H9 (cell line): ENCODE data around the gene CCDC134. TPM values are rescaled to one million over a fixed set of nuclear protein-coding genes. Genes with fewer than 3 reads are reported as not detected.

Experiments used
- DNase-seq: peaks from one replicate; pipeline ENCODE4 v3.0.0-alpha.2; 2017
- H2AFZ ChIP-seq: one replicate; pipeline ENCODE4 v1.6.1; 2013; ENCODE audit warnings: mild to moderate bottlenecking, low read length, control low read depth, moderate library complexity
- H2AK5ac ChIP-seq: 2 replicates; pipeline ENCODE4 v1.6.1; 2013; ENCODE audit warnings: low read length, control low read depth, mixed read lengths; ENCODE audit not compliant: insufficient read length
- H2BK120ac ChIP-seq: one replicate; pipeline ENCODE4 v1.6.1; 2013; ENCODE audit warnings: low read depth, mild to moderate bottlenecking, low read length, control low read depth, inconsistent platforms; ENCODE audit not compliant: poor library complexity, severe bottlenecking
- H2BK12ac ChIP-seq: 2 replicates; pipeline ENCODE4 v1.6.1; 2013; ENCODE audit warnings: low read length, control low read depth, mixed read lengths, low read depth; ENCODE audit not compliant: insufficient read length
- H2BK15ac ChIP-seq: 2 replicates; pipeline ENCODE4 v1.6.1; 2013; ENCODE audit warnings: low read depth, low read length, control low read depth
- H2BK20ac ChIP-seq: one replicate; pipeline ENCODE4 v1.6.1; 2013; ENCODE audit warnings: low read depth, mild to moderate bottlenecking, low read length, control low read depth, inconsistent platforms; ENCODE audit not compliant: poor library complexity, severe bottlenecking
- H2BK5ac ChIP-seq: 2 replicates; pipeline ENCODE4 v1.6.1; 2013; ENCODE audit warnings: low read length, control low read depth, mixed read lengths; ENCODE audit not compliant: insufficient read length
- H3K14ac ChIP-seq: 2 replicates; pipeline ENCODE4 v1.6.1; 2013; ENCODE audit warnings: low read length, control low read depth; ENCODE audit not compliant: insufficient read depth
- H3K18ac ChIP-seq: 2 replicates; pipeline ENCODE4 v1.6.1; 2013; ENCODE audit warnings: low read depth, mild to moderate bottlenecking, mixed read lengths, low read length, control low read depth; ENCODE audit not compliant: insufficient read length
- H3K23ac ChIP-seq: 2 replicates; pipeline ENCODE4 v1.6.1; 2013; ENCODE audit warnings: low read length, control low read depth, mixed read lengths, low read depth; ENCODE audit not compliant: insufficient read length
- H3K23me2 ChIP-seq: 2 replicates; pipeline ENCODE4 v1.6.1; 2013; ENCODE audit warnings: low read depth, mild to moderate bottlenecking, mixed read lengths, low read length, control low read depth; ENCODE audit not compliant: insufficient read length, poor library complexity, severe bottlenecking
- H3K27ac ChIP-seq: 2 replicates; pipeline ENCODE4 v1.5.1; 2013; ENCODE audit warnings: low read length, control low read depth, mixed read lengths, low read depth; ENCODE audit not compliant: insufficient read length
- H3K27me3 ChIP-seq: 2 replicates; pipeline ENCODE4 v1.6.1; 2013; ENCODE audit warnings: low read length, control low read depth, inconsistent platforms; ENCODE audit not compliant: insufficient read depth
- H3K4ac ChIP-seq: 2 replicates; pipeline ENCODE4 v1.6.1; 2013; ENCODE audit warnings: low read depth, mild to moderate bottlenecking, control low read depth, inconsistent platforms, low read length, moderate library complexity
- H3K4me1 ChIP-seq: 2 replicates; pipeline ENCODE4 v1.6.1; 2013; ENCODE audit warnings: low read length, control low read depth, inconsistent platforms; ENCODE audit not compliant: insufficient read depth
- H3K4me2 ChIP-seq: 2 replicates; pipeline ENCODE4 v1.6.1; 2013; ENCODE audit warnings: low read length, control low read depth, mixed read lengths; ENCODE audit not compliant: insufficient read length, insufficient read depth
- H3K56ac ChIP-seq: 2 replicates; pipeline ENCODE4 v1.6.1; 2013; ENCODE audit warnings: low read depth, mild to moderate bottlenecking, mixed read lengths, low read length, control low read depth; ENCODE audit not compliant: insufficient read length
- H3K79me1 ChIP-seq: 2 replicates; pipeline ENCODE4 v1.6.1; 2013; ENCODE audit warnings: low read depth, mild to moderate bottlenecking, moderate library complexity, low read length, control low read depth, inconsistent platforms; ENCODE audit not compliant: insufficient read depth, poor library complexity, severe bottlenecking
- H3K79me2 ChIP-seq: 2 replicates; pipeline ENCODE4 v1.6.1; 2013; ENCODE audit warnings: low read length, control low read depth, inconsistent platforms; ENCODE audit not compliant: insufficient read depth
- H3K9ac ChIP-seq: 2 replicates; pipeline ENCODE4 v1.6.1; 2013; ENCODE audit warnings: low read length, control low read depth, mixed read lengths; ENCODE audit not compliant: insufficient read length; ENCODE audit errors: extremely low read depth
- H3K9me3 ChIP-seq: one replicate; pipeline ENCODE4 v1.6.1; 2013; ENCODE audit warnings: low read depth, low read length, inconsistent platforms; ENCODE audit not compliant: control insufficient read depth
- H3T11ph ChIP-seq: one replicate; pipeline ENCODE4 v1.6.1; 2013; ENCODE audit warnings: mild to moderate bottlenecking, low read length, control low read depth, inconsistent platforms
- H4K20me1 ChIP-seq: one replicate; pipeline ENCODE4 v1.6.1; 2013; ENCODE audit not compliant: control insufficient read depth, insufficient read length, insufficient read depth
- H4K5ac ChIP-seq: 2 replicates; pipeline ENCODE4 v1.6.1; 2013; ENCODE audit warnings: low read depth, mild to moderate bottlenecking, mixed read lengths, low read length, control low read depth; ENCODE audit not compliant: insufficient read length
- H4K8ac ChIP-seq: replicated peaks from 2 replicates; pipeline ENCODE4 v1.6.1; 2013; ENCODE audit warnings: low read length, control low read depth, mixed read lengths, low read depth; ENCODE audit not compliant: insufficient read length
- H4K91ac ChIP-seq: 2 replicates; pipeline ENCODE4 v1.6.1; 2013; ENCODE audit warnings: low read depth, mild to moderate bottlenecking, moderate library complexity, mixed read lengths, low read length, control low read depth; ENCODE audit not compliant: insufficient read length
- H3K27ac Mint-ChIP-seq, 3 experiments: 2 replicates in 2 of 3; 3 replicates in 1 of 3; pipeline ENCODE4 v1.8.0; 2020 to 2021; ENCODE audit warnings: mixed read lengths in 3 of 3, mild to moderate bottlenecking in 1 of 3, moderate library complexity in 1 of 3
- H3K27me3 Mint-ChIP-seq: 2 replicates; pipeline ENCODE4 v1.8.0; 2021; ENCODE audit warnings: low read depth, mild to moderate bottlenecking, moderate library complexity, mixed read lengths
- H3K36me3 Mint-ChIP-seq, 3 experiments: 2 replicates in 2 of 3; 3 replicates in 1 of 3; pipeline ENCODE4 v1.8.0; 2020 to 2021; ENCODE audit warnings: low read depth in 3 of 3, mixed read lengths in 3 of 3; ENCODE audit not compliant: insufficient read depth in 1 of 3
- H3K4me1 Mint-ChIP-seq, 2 experiments: 2 replicates each; pipeline ENCODE4 v1.8.0; 2020; ENCODE audit warnings: mixed read lengths in 2 of 2
- H3K4me3 Mint-ChIP-seq, 2 experiments: 2 replicates in 1 of 2; 3 replicates in 1 of 2; pipeline ENCODE4 v1.8.0; 2020 to 2021; ENCODE audit warnings: mild to moderate bottlenecking in 2 of 2, mixed read lengths in 2 of 2, moderate library complexity in 1 of 2
- H3K9me3 Mint-ChIP-seq, 2 experiments: 2 replicates in 1 of 2; 3 replicates in 1 of 2; pipeline ENCODE4 v1.8.0; 2020; ENCODE audit warnings: mild to moderate bottlenecking in 2 of 2, mixed read lengths in 2 of 2, moderate library complexity in 1 of 2
- WGBS: extraction: QIAGEN DNeasy Blood & Tissue Kit; methylation state at CpG from one replicate; pipeline ENCODE4 v1.1.7; 2013; ENCODE audit warnings: missing lambda C conversion rate, low lambda C conversion rate, mixed read lengths; ENCODE audit not compliant: insufficient read length; ENCODE audit errors: extremely low coverage; 5-methylcytosine and 5-hydroxymethylcytosine counted together
- total RNA-seq: library from RNA; stranded (reverse); gene quantifications from 2 replicates; pipeline ENCODE4 v1.2.1, GENCODE V29; 2021
- TF ChIP-seq, protein P1 (sequence below): fragments of 200-600 bp; sonication (generic); conservative IDR thresholded peaks from 3 replicates; pipeline ENCODE4 v1.8.0; 2021; ENCODE audit warnings: antibody characterized with exemption, mild to moderate bottlenecking

The CCDC134 gene
- total RNA-seq, 1 experiment from 2014 or later = 20.7 TPM

DNA sequence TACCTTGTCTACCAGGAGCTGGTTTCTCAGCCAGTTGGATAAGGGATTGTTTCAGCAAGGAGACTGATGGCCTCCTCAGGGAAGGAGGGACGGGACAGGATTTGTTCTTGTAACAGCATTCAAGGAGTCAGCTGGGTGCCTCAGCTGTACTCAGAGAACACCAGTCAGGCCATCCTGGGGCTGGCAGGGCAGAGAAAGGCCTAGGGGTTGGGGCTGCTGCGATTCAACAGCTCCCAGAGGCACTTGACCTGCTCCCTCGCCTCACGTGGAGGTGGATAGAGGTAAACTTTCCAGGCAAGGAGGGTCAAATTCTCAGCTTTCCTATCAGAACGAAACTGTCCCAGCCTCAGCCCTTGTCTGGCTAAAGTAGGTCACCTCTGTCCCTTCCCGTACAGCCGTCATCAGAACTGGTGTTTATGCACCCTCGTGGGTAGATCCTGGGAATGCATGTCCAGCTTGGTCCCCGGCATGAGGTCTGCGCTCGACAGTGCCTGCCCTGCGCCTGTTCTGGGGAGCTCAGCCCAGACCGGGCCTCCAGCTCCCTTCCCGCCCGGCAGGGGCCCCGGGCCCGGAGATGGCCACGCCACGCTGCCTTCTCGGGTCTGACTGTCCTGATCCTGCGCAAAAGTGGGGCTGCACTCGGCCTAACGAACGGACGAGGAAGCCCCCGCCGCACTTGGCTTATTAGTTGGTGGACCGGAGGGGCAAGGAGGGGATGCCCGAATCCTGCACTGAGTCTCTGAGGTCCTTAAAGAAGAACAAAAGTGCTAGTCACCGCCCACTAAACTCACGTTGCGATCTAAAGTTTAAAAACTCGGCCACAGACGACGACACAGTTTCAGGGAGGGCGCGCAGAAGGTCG, 762 bp upstream of the CCDC134 start:
- Histone ChIP-seq H2BK15ac (no peak overlapping the region), H3K9ac (peak overlapping the region; percentile 3), H2BK12ac (no peak overlapping the region), H2AK5ac (peak overlapping the region; percentile 4), H3K9me3 (no peaks in the 10 kb centered on the region), H3K27me3 (no peaks in the 10 kb centered on the region), H2BK20ac (no peak overlapping the region), H4K20me1 (no peaks in the 10 kb centered on the region), H2BK5ac (no peak overlapping the region), H3K23me2 (peaks cover 15% of the 10 kb centered on the region), H3K79me1 (peaks cover 6% of the 10 kb centered on the region), H3T11ph (no peak overlapping the region), H3K18ac (peak overlapping the region; percentile 89), H2BK120ac (no peak overlapping the region), H2AFZ (no peak overlapping the region), H3K4ac (no peak overlapping the region), H4K5ac (peak overlapping the region; percentile 7), H4K8ac (no peak overlapping the region), H3K27ac (peak overlapping the region; percentile 2), H3K4me1 (peaks cover 6% of the 10 kb centered on the region; the same call in 1 of the 2 replicates), H3K56ac (no peak overlapping the region), H4K91ac (no peak overlapping the region), H3K4me2 (peak overlapping the region; percentile 90), H3K79me2 (peaks cover 6% of the 10 kb centered on the region; the same call in 1 of the 2 replicates), H3K14ac (peak overlapping the region; percentile 44), H3K23ac (no peak overlapping the region)
- Mint-ChIP-seq H3K9me3 (no peaks in the 10 kb centered on the region), H3K27ac (peak overlapping the region in 2 of 3 experiments; percentile 84 to 97; a peak in 5 of 7 replicates), H3K4me1 (peaks cover 27 to 29% of the 10 kb centered on the region in 2 experiments), H3K36me3 (peaks cover 4 to 13% (median 5%) of the 10 kb centered on the region in 3 experiments; a peak in 6 of 7 replicates), H3K4me3 (peak overlapping the region; percentile 92 to 97), H3K27me3 (no peaks in the 10 kb centered on the region; the same call in 1 of the 2 replicates)
- no CpG with 5 or more reads among the region's 38 CpGs for WGBS
- peak; percentile 43 for DNase-seq
- TF ChIP-seq, protein P1, sequence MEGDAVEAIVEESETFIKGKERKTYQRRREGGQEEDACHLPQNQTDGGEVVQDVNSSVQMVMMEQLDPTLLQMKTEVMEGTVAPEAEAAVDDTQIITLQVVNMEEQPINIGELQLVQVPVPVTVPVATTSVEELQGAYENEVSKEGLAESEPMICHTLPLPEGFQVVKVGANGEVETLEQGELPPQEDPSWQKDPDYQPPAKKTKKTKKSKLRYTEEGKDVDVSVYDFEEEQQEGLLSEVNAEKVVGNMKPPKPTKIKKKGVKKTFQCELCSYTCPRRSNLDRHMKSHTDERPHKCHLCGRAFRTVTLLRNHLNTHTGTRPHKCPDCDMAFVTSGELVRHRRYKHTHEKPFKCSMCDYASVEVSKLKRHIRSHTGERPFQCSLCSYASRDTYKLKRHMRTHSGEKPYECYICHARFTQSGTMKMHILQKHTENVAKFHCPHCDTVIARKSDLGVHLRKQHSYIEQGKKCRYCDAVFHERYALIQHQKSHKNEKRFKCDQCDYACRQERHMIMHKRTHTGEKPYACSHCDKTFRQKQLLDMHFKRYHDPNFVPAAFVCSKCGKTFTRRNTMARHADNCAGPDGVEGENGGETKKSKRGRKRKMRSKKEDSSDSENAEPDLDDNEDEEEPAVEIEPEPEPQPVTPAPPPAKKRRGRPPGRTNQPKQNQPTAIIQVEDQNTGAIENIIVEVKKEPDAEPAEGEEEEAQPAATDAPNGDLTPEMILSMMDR = no peak
